ENCODE results near the gene HSP90AA1. TPM values are rescaled to one million over a fixed set of nuclear protein-coding genes. Genes with fewer than 3 reads are reported as not detected.
"Not testable (repeated sequence)": the region's sequence is repeated elsewhere in the genome, so short reads cannot be mapped to it uniquely, and the experiment has no call there.

Gene HSP90AA1
- total RNA-seq, 6 experiments from 2014 or later = 616 to 859 (median 665) TPM

- no peak for TF ChIP-seq CTCF (IDR thresholded peaks at IDR 0.05)
- Mint-ChIP-seq H3K27ac (no peak overlapping the region), H3K27me3 (ENCODE audit: insufficient read depth) (peaks cover 2% of the 10 kb centered on the region), H3K4me1 (ENCODE audit: low read depth) (no peaks in the 10 kb centered on the region), H3K4me3 (no peak overlapping the region), H3K9me3 (peaks cover 27% of the 10 kb centered on the region), H3K36me3 (ENCODE audit: low read depth) (peaks cover 10% of the 10 kb centered on the region; the same call in 1 of the 2 replicates)
- no peak for DNase-seq
Measured at GRCh38 chr14:102111101-102111500, 24.3 kb upstream of the HSP90AA1 start.

- H3K4me1 Mint-ChIP-seq (ENCODE audit: low read depth) = not testable (repeated sequence)
Measured at GRCh38 chr14:102109332-102109731, 22.5 kb upstream of the HSP90AA1 start.

GRCh38 chr14:102105369-102105768 lies 18.5 kb upstream of the HSP90AA1 start:
- Mint-ChIP-seq H3K36me3 (ENCODE audit: low read depth) (peaks cover 10% of the 10 kb centered on the region; the same call in 1 of the 2 replicates), H3K4me1 (ENCODE audit: low read depth) (no peaks in the 10 kb centered on the region), H3K27me3 (ENCODE audit: insufficient read depth) (peaks cover 2% of the 10 kb centered on the region; the same call in 1 of the 2 replicates), H3K27ac (no peak overlapping the region), H3K9me3 (peaks cover 14% of the 10 kb centered on the region; the same call in 1 of the 2 replicates), H3K4me3 (no peak overlapping the region)
- no peak for DNase-seq
- no peak for TF ChIP-seq CTCF (IDR thresholded peaks at IDR 0.05)

More at GRCh38 chr14:102109332-102109731, 22.5 kb upstream of the HSP90AA1 start:
- peaks cover 27% of the 10 kb centered on the region for H3K9me3 Mint-ChIP-seq
- not testable (repeated sequence) for H3K36me3 Mint-ChIP-seq (ENCODE audit: low read depth); H3K4me3 Mint-ChIP-seq; H3K27me3 Mint-ChIP-seq (ENCODE audit: insufficient read depth); DNase-seq; H3K27ac Mint-ChIP-seq

- TF ChIP-seq CTCF (IDR thresholded peaks at IDR 0.05) = no peak
- Mint-ChIP-seq H3K4me3 (no peak overlapping the region), H3K36me3 (ENCODE audit: low read depth) (no peaks in the 10 kb centered on the region; the same call in 1 of the 2 replicates), H3K4me1 (ENCODE audit: low read depth) (no peaks in the 10 kb centered on the region), H3K9me3 (no peaks in the 10 kb centered on the region), H3K27ac (no peak overlapping the region), H3K27me3 (ENCODE audit: insufficient read depth) (peaks cover 2% of the 10 kb centered on the region; the same call in 1 of the 2 replicates)
- no peak for DNase-seq
Measured at GRCh38 chr14:102103062-102103695, 16.3 kb upstream of the HSP90AA1 start.

GRCh38 chr14:102097441-102098135 lies 10.7 kb upstream of the HSP90AA1 start:
- Mint-ChIP-seq H3K4me1 (ENCODE audit: low read depth) (peaks cover 23% of the 10 kb centered on the region), H3K4me3 (no peak overlapping the region), H3K36me3 (ENCODE audit: low read depth) (no peaks in the 10 kb centered on the region), H3K27ac (no peak overlapping the region), H3K27me3 (ENCODE audit: insufficient read depth) (no peaks in the 10 kb centered on the region; the same call in 1 of the 2 replicates), H3K9me3 (no peaks in the 10 kb centered on the region)
- DNase-seq = no peak
- no peak for TF ChIP-seq CTCF (IDR thresholded peaks at IDR 0.05)
